K562 (cell line): ENCODE data around the gene ALKBH7. TPM values are rescaled to one million over a fixed set of nuclear protein-coding genes. Genes with fewer than 3 reads are reported as not detected.

Source experiments
- ETV6 ChIP-seq, 3 experiments: fragments of 150-350 bp in 1 of 3; sonication (generic) in 1 of 3; formaldehyde crosslinking in 1 of 3; IDR thresholded peaks; 2 replicates each; pipeline versions ENCODE4 v1.6.1 to v1.8.0; 2014 to 2022; ENCODE audit warnings: borderline replicate concordance in 2 of 3, low read depth in 2 of 3, antibody characterized with exemption in 1 of 3, low read length in 1 of 3, mild to moderate bottlenecking in 1 of 3, missing genetic modification reagents in 1 of 3
- IFI16 ChIP-seq: fragments of 250-450 bp; sonication (Bioruptor Pico); IDR thresholded peaks from 2 replicates; pipeline ENCODE4 v2.1.2; 2022; ENCODE audit warnings: mild to moderate bottlenecking, inconsistent platforms
- KAT7 ChIP-seq: sonication (generic); formaldehyde crosslinking; IDR thresholded peaks from 2 replicates; pipeline ENCODE4 v1.8.0; 2022; ENCODE audit warnings: missing genetic modification reagents, mild to moderate bottlenecking, borderline replicate concordance
- KLF10 ChIP-seq: fragments of 250-450 bp; sonication (Bioruptor Pico); IDR thresholded peaks from 2 replicates; pipeline ENCODE4 v1.6.1; 2021; ENCODE audit warnings: matching md5 sums
- SRSF9 ChIP-seq: fragments of 200-400 bp; formaldehyde crosslinking; IDR thresholded peaks from 2 replicates; pipeline ENCODE4 v1.6.1; 2017; ENCODE audit warnings: low read depth, low read length, borderline replicate concordance
- SUPT5H ChIP-seq: fragments of 450-650 bp; IDR thresholded peaks from 2 replicates; pipeline ENCODE4 v1.6.1; 2016
- YBX1 ChIP-seq: fragments of 450-650 bp; IDR thresholded peaks from 2 replicates; pipeline ENCODE4 v1.7.1; 2016; ENCODE audit warnings: mild to moderate bottlenecking
- ZC3H8 ChIP-seq: fragments of 450-650 bp; IDR thresholded peaks from 2 replicates; pipeline ENCODE4 v1.6.1; 2017
- polyA plus RNA-seq, 8 experiments: library from polyadenylated mRNA; depleted of rRNA in 4 of 8; stranded (reverse) in 5 of 8; unstranded in 3 of 8; fragments of >200 nt; fragmentation: Nextera tagmentation in 2 of 8; fragmentation: Illumina TruSeq in 1 of 8; extraction: Ambion mirVana in 2 of 8; extraction: Trizol in 1 of 8; gene quantifications; 2 replicates each; pipeline versions ENCODE4 v1.2.1 to v1.2.3, GENCODE V29; 2011 to 2014; ENCODE audit warnings: inconsistent platforms in 1 of 8, missing spikeins in 1 of 8
- total RNA-seq, 7 experiments: library from RNA; depleted of rRNA in 6 of 7; stranded (reverse); fragments of >200 nt in 6 of 7; fragmentation: Illumina TruSeq in 2 of 7; extraction: Trizol in 2 of 7; gene quantifications; 2 replicates each; pipeline versions ENCODE4 v1.2.1 to v1.2.3, GENCODE V29; 2011 to 2021; ENCODE audit warnings: low replicate concordance in 1 of 7
- TF ChIP-seq, protein P1 (sequence below): fragments of 450-650 bp; formaldehyde crosslinking; IDR thresholded peaks from 2 replicates; pipeline ENCODE4 v1.4.0; 2020; ENCODE audit warnings: mild to moderate bottlenecking, mixed read lengths
- TF ChIP-seq, protein P2 (sequence below): sonication (generic); formaldehyde crosslinking; IDR thresholded peaks from 2 replicates; pipeline ENCODE4 v1.8.0; 2022; ENCODE audit warnings: mild to moderate bottlenecking, missing genetic modification reagents
- TF ChIP-seq, protein P3 (sequence below): IDR thresholded peaks from 2 replicates; pipeline ENCODE4 v1.6.1; 2012; ENCODE audit warnings: low read depth, low read length, improper control_type of control experiment, borderline replicate concordance
- TF ChIP-seq, protein P4 (sequence below): sonication (generic); formaldehyde crosslinking; IDR thresholded peaks from 2 replicates; pipeline ENCODE4 v1.5.0; 2020; ENCODE audit warnings: missing genetic modification reagents

Gene ALKBH7
- total and polyA plus RNA-seq, 9 of the 15 experiments (the other 6 are each of a cell fraction or from before 2014, with no cell fraction given) = 0.69 to 94.8 (median 17.6) TPM

DNA sequence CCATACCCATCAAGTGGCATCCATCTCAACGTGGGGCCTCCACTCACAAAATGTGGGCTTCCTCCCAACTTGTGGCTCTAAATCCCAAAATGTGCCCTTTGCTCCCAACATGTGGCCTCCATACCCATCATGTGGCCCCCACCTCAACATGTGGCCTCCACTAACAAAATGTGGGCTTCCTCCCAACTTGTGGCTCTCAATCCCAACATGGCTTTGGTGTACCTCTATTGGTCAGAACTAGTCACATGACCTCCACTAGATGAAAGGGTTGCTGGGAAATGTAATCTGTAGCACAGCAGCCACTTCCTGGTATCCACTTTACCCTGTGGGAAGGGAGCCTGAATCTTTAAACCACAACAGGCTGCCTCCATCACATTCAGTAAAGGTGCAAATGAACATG lies 29.1 kb upstream of the ALKBH7 start (continued):
- no peak for TF ChIP-seq ZC3H8
- TF ChIP-seq SRSF9 = no peak
- TF ChIP-seq, protein P1, sequence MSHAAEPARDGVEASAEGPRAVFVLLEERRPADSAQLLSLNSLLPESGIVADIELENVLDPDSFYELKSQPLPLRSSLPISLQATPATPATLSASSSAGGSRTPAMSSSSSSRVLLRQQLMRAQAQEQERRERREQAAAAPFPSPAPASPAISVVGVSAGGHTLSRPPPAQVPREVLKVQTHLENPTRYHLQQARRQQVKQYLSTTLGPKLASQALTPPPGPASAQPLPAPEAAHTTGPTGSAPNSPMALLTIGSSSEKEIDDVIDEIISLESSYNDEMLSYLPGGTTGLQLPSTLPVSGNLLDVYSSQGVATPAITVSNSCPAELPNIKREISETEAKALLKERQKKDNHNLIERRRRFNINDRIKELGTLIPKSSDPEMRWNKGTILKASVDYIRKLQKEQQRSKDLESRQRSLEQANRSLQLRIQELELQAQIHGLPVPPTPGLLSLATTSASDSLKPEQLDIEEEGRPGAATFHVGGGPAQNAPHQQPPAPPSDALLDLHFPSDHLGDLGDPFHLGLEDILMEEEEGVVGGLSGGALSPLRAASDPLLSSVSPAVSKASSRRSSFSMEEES (CRISPR knock-in tag) = peak; percentile 87
- TF ChIP-seq KLF10 (CRISPR knock-in tag) = no peak
- TF ChIP-seq, protein P2, sequence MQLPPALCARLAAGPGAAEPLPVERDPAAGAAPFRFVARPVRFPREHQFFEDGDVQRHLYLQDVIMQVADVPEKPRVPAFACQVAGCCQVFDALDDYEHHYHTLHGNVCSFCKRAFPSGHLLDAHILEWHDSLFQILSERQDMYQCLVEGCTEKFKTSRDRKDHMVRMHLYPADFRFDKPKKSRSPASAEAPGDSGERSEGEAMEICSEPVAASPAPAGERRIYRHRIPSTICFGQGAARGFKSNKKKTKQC (CRISPR knock-in tag) = no peak
- TF ChIP-seq, protein P3, sequence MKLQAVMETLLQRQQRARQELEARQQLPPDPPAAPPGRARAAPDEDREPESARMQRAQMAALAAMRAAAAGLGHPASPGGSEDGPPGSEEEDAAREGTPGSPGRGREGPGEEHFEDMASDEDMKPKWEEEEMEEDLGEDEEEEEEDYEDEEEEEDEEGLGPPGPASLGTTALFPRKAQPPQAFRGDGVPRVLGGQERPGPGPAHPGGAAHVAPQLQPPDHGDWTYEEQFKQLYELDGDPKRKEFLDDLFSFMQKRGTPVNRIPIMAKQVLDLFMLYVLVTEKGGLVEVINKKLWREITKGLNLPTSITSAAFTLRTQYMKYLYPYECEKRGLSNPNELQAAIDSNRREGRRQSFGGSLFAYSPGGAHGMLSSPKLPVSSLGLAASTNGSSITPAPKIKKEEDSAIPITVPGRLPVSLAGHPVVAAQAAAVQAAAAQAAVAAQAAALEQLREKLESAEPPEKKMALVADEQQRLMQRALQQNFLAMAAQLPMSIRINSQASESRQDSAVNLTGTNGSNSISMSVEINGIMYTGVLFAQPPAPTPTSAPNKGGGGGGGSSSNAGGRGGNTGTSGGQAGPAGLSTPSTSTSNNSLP = no peak
- TF ChIP-seq, protein P4, sequence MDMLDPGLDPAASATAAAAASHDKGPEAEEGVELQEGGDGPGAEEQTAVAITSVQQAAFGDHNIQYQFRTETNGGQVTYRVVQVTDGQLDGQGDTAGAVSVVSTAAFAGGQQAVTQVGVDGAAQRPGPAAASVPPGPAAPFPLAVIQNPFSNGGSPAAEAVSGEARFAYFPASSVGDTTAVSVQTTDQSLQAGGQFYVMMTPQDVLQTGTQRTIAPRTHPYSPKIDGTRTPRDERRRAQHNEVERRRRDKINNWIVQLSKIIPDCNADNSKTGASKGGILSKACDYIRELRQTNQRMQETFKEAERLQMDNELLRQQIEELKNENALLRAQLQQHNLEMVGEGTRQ (CRISPR knock-in tag) = peak; percentile 74
- TF ChIP-seq YBX1 = no peak
- no peak for TF ChIP-seq IFI16 (CRISPR knock-in tag)
- TF ChIP-seq SUPT5H = no peak
- no peak for TF ChIP-seq KAT7 (CRISPR knock-in tag)
- no peak for TF ChIP-seq ETV6 (IDR thresholded peaks at IDR 0.05; ENCODE audit: borderline replicate concordance in 1 of 2, low read depth in 2 of 2, low read length in 1 of 2)
- no peak for TF ChIP-seq ETV6 (CRISPR knock-in tag; IDR thresholded peaks at IDR 0.05; ENCODE audit: borderline replicate concordance)
